Stimulated activated CD8-positive, alpha-beta memory T cell treated with anti-CD3 and anti-CD28 coated beads, Interleukin-12 subunit alpha, Interleukin-12 subunit beta, amount 100 ng/mL, for 24 hours (primary cell): ENCODE results near the gene TBX15.
"Not testable (repeated sequence)": the region's sequence is repeated elsewhere in the genome, so short reads cannot be mapped to it uniquely, and the experiment has no call there.

Experiments used
- DNase-seq: peaks from one replicate; pipeline ENCODE4 v3.0.0-alpha.2; 2020; ENCODE audit errors: extremely low read depth

Gene TBX15

DNA sequence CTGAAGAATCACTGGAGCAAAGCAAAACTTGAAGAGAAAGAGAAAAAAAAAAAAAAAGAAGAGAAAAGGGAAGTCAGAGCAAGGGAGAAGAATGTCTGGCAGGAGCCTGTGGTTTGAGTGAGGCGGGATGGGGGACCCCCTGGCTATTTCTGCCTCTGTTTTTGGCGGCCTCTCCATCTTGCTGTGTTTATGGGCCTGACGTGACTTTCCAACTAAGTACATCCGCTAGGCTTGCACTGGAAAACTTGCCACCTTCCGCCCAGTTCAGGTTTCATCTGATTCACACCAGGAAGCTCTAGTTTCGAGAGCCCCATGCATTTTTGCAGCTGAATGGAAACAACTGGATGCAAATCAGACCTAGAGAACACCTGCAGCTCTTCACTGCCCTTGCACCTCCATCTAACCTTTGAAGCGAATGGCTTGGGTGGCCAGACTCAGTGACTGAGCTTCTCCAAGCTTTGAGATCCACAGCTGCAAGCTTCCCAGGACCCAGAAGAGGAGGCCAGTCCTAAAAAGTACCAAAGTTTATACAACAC is 28.0 kb downstream of the TBX15 start:
- DNase-seq, result no peak

DNA sequence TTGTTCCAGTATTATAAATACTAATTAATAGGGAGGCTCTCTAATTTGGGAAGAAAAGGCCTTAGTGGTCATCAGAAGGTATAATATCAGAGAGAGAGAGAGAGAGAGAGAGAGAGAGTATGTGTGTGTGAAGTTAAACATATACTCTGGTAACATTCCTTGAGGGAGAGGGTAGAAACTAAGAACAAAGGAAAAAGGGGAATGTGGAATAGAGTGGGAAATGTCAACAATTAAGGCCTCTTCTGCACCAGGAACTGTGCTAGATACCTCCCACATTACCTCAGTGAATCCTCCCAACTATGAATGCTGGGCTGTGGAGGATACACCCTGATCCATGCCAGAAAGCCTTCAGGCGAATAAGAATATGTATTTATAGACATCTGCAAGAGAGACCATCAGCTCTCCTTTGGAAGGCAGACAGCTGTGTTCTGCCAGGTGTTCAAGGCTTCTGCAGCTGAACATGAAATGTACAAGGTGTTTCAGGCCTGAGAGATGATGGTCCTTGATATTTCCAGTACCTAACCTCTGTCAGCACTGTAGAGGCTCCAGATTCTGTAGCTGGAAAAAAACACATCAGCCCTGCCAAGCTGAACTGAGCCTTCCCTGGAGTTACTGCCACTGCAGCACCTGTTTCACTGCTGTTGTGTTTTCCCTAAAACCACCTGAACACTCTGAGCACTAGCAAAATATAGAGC is 29.1 kb downstream of the TBX15 start:
- DNase-seq, result no peak

DNA sequence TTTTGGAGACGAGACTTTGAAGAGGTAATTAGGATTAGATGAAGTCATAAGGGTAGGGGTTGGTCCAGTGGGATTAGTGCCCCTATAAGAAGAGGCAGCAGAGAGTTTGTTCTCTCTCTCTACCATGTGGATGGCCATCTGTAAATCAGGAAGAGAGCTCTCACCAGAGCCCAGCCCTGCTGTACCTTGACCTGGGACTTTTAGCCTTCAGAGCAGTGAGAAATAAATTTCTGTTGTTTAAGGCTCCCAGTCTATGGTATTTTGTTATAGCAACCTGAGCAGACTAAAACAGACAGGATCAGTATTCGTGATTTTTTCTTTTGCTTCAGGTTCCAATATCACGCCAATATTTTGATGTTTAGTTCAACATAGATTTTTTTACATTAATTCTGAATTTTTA is 30.0 kb downstream of the TBX15 start:
- DNase-seq, result no peak

DNA sequence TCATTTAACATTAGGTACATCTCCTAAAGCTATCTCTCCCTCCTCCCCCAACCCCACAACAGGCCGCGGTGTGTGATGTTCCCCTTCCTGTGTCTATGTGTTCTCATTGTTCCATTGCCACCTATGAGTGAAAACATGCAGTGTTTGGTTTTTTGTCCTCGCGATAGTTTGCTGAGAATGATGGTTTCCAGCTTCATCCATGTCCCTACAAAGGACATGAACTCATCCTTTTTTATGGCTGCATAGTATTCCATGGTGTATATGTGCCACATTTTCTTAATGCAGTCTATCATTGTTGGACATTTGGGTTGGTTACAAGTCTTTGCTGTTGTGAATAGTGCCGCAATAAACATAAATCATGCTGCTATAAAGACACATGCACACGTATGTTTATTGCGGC is 30.6 kb downstream of the TBX15 start:
- not testable (repeated sequence) for DNase-seq

DNA sequence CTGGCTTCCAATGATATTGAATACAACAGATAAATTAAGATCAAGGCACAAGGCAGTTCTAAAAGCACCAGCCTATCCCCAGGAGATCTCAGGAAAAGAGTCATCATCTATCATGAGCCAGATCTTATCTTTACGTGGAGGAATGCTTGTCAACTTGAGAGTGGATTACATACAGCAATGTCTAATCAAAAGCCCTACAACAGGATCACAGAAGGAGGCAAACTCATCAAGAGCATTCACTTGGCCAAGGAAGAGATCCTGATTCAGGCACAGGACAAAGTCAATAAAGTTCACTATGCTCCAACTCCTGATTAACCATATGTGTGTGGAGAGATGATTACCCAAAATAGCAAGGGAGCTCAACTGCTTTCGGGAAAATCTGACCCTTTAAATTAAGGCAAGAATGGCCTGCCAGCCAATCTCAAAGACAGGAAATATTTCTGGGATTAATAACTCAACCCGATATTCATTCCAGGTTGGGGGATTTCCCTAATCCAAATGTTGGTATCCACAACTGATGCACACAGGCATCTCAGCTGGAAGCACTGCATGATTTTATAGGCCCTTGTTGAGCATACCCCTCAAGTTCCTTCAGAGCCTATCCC is 33.7 kb downstream of the TBX15 start:
- DNase-seq, result no peak

DNA sequence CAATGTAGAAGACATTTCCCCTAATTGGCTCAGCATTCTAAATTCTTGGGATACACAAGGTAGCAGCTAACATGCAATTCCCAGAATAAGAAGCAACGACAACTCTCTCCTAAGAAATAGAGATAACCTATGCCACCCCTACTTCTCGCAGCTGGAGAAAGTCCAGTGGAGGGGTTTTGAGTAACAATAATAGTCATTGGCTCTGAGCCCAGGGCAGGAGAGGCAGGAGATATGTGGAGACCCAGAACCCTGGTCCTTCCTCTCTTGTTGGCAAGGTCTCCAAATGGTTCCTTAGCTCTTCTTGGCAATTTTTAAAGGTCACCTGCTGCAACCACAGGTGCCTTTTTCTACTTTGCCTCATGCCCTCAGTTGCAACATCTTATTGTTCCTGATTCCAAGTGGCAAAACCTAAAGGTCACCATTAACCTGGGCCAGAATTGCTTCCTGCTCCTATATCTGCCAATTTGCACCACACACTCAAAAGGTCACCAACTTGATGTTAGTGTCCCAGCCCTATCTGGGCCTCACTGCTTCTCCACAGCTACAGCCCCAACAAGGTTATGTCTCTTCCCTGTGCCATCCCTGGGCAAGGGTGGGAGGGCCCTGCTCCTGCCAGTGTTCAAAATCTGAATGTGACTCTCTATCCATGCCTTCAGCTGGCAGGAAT is 36.7 kb downstream of the TBX15 start:
- no peak for DNase-seq

DNA sequence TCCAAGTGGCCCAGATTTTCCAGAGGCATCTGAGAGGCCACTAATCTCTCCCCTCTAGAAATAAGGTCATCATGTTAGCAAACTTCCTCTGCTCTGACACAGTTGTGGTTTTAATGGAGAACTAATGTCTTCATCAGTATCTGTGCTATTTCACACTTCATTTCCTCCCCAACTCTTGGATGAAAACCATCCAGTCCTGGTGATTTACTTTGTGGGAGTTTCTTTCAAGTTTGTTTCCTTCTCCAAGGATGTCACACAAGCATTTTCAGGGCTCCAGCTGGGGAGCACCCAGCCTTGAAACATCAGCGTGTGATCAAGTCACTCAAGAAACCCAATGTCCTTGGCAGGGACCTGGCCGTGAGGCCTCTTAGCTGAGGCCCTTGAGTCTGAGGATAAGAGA is 38.8 kb downstream of the TBX15 start:
- no peak for DNase-seq

DNA sequence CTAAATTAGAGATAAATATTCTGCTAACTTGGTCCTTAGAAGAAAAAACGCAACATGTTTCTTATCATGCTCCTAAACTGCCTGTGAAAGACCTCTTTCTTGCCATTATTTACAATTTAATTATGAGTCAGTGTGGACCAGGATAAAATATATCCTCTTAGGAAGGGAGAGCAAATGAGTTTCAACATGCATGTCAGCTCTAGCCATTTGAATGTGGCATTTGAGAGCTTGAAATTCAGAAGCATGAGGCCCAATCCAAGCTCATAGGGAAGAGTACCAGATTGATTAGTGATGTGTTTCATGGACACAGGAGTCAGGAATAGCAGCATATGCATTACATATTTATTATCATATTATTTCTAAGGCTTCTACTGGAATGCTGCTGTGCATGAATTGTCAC is 39.3 kb downstream of the TBX15 start:
- no peak for DNase-seq

DNA sequence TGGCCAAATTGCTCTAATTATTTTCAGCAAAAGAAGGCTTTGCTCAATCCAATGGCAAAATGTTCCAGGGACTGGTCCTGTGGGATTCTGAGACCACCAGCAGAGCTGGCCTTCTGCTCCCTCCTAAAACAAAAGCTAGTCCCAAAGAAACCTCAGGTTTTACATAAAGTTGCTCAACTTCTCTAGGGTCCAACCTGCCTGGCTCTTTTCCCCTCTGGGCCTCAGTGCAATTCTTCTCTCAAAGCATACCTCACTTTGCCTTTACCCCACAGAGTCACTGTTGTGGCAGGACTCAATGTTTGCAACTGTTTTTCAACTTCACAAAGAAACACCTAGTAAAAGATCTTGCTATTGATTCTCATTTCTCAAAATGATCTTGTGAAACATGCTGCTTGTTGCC is 39.8 kb downstream of the TBX15 start:
- no peak for DNase-seq

DNA sequence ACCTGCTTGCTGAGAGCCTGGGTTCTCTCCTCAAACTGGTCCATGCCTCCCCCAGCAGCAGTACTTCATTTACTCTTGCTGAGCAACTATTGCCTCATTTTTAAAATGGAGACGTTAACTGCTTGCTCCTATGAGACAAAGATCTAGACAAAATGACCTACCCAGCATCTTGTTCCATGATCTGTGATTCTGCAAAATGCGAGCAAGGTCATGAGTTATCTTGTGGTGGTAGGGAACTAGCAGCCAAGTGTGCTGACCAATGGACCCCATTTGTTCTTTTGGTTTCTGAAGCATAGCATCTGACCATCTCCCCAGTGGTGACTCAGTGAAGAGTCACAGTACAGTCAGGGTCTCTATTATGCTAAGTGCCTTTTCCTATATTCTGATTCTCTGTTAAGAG is 40.4 kb downstream of the TBX15 start:
- DNase-seq, result no peak

DNA sequence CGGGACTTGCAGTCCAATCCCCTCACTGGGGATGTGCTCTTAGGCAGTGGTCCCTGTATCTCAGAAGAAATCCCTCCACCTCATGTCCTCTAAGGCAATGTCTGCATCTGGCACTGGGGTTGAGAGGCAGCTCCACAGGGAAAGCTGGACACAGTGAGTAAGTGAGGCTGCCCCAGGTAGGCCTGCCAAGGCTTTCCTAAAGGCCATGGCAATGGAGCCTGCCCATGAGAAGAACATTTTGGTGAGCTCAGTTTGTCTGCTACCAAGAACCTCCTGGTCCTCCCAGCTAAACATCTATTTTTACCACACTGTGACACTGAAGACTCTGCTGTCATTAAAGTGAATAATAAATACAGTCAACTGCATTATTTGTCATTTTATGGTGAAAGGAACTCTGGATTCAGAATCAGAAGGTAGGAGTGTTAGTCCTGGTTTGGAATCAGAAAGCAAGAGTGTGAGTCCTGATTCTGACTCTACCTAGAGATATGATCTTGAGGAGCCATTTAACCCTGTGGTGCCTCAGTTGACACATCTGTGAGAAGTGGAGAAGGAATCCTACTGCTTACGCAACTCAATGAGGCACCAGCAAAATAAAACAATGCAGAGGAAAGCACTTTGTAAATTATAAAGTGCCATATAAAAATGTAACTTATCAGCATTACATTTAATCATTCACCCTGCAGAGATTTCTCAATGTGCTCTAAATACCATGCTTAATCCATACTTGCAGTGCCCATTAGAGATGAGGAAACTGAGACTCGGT is 41.0 kb downstream of the TBX15 start:
- no peak for DNase-seq

DNA sequence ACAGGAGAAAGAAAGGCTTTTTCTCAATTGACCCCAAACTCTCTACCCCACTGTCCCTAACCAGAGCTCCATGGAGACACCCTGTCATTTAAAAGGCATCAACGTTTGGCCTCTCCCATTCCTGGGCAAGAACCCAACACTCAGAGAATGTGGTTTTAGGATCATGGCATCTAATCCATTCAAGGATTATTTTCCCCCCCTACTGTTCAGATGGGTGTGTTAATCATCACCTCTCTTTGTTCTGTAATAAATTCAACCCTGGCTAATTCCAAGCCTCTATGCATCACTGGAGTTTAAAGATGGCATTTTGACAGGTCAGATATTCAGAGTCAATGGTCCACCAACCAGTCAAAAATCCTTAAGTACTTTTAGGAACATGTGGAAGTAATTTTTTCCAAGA is 42.7 kb downstream of the TBX15 start:
- no peak for DNase-seq

DNA sequence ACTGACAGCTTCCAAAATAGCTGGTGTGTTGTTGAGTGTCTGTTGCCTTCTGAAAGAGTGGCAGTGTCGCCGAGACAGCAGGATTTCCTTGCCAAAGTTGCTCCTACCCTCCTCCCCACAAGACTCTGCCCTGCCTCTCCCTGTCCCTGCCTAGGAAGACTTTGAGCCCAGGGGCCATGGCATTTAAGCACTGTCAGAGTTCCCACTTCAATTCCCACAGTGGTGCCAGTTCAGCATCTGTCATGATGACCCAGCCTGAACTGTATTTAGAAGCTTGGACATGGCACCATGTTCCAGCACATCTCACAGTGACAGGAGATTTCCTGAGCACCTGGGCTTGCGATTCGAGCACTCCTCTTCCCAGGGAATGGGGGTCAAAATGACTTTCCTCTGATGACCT is 43.6 kb downstream of the TBX15 start:
- no peak for DNase-seq

DNA sequence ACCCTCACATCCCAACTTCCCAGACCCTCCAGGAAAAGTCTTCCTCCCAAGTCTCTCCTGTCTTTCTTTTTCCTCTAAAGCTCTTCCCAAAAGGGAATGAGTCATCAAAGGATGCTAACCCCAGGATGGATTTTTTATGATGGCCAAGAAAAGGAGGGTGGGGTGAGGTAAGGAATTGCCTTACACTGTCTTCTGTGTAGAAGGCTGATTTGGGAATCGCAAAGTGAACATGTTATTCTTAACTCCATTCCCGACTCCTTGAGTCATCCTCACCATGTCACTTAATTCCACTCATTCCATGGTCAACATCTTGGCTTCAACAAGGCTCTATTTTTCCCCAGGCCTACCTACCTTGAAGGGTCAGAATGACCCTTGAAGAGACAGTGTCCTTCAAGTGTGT is 44.0 kb downstream of the TBX15 start:
- DNase-seq, result no peak

DNA sequence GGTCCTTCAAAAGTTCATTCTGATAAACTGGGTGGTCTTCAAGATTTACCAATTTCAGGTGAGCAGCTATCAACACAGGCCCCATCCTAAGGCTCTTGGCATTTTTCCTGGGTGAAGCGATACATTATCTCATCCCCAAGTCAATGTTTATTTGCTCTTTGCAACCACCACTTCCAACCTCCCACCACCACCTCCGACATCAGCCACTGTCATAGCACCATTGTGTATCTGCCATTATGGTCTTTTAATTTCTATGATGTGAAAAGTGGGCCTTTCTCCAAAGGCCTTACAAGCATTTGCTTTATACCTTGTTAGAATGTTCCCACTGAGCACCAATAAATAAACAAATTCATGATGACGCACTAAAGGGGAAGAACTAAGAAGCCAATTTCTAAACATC is 47.2 kb downstream of the TBX15 start:
- no peak for DNase-seq

DNA sequence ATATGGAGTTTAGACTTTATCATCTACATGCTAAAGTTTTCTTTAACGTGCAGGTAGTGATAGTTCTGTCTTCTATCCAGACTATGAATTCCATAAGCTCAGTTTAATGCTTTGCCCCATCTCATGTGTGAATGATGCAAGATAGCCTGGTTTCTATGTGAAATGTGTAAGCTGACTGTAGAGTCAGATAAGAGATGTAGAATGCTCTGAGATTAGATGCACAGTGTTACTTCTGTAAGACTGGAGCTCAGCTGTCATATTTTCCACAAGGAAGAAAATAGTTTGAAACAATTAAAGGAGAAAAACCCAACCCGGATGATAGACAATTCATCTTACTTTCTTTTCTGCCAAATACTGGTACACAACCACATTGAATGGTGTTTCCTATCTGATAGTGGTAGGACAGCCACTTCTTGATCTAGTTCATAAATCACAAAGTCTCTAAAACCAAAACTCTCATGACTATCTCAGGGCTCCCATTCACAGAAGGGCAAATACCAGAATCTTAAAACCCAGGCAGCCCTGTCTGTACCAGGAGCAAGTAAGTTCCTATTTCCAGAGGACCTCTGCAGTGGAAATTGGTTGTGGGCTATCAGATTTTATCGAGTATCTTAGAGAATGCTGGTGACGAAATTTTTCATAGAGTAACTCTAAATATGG is 50.6 kb downstream of the TBX15 start:
- no peak for DNase-seq

DNA sequence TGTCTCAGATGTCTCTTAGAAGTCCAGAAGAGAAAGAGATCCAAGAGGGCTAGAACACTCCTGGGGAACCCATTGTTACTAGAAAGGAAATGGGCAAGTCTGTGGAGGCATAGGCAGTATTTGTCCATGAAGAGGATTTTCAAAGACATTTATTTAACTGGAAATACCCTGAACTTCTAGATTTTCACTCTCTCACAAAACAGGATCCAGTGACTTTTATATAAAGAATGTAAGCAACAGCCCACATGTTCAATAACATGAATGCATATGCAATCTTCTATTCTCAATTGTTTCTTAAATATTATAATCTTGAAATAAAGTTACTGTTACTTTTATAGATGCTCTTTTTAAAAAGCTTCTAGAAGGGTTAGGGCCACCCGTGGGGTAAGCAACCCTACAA is 53.4 kb downstream of the TBX15 start:
- DNase-seq, result no peak

DNA sequence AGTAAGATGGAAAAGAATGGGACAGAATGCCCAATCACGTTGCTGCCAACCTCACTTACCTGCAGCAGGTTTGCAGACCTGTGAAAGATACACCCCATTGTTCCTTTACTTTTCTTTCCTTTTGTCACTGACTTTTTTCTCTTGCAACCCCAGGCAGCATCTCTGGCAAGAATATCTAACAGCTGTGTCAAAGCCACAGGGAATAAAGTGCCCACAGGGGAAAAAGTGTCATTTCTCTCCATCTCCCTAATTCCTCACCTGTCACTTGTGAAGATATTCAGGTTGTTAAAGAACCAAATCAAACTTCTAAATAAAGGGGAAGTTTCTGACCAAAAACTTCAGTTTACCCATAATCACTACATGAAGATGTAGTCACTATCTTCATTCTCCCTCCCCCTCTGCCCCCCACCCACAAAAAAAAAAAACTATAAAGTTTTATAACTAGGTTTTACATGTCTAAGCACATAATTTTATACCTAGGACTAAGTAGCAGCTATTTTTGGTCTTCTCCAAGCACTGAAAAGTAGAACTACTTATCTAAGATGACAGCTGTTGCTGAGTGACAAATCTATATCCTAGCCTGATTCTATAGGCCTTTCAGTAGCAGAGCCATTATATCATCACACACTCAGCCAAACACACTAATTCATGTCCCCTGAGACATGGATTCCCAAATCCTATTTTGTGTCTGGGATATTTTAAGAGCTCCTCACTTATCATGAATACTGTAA is 54.9 kb downstream of the TBX15 start:
- no peak for DNase-seq

DNA sequence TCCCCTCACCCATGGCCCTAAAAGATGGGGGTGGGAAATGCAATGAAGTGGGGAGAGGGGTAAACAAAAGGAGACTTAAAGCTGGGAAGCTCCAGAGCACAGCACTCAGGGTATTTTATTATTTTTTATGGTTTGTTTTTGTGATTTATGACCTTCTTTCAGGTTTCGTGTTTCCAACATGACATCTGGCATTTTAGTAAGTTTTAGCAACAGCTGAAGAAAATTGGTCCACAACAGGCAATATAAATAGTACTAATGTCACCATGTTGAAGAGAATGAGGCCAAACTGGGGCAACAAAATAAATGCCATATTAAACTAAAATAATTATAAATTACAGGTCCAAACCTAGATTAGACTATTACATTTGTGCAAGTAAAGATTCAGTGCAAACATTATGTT is 56.3 kb downstream of the TBX15 start:
- no peak for DNase-seq

DNA sequence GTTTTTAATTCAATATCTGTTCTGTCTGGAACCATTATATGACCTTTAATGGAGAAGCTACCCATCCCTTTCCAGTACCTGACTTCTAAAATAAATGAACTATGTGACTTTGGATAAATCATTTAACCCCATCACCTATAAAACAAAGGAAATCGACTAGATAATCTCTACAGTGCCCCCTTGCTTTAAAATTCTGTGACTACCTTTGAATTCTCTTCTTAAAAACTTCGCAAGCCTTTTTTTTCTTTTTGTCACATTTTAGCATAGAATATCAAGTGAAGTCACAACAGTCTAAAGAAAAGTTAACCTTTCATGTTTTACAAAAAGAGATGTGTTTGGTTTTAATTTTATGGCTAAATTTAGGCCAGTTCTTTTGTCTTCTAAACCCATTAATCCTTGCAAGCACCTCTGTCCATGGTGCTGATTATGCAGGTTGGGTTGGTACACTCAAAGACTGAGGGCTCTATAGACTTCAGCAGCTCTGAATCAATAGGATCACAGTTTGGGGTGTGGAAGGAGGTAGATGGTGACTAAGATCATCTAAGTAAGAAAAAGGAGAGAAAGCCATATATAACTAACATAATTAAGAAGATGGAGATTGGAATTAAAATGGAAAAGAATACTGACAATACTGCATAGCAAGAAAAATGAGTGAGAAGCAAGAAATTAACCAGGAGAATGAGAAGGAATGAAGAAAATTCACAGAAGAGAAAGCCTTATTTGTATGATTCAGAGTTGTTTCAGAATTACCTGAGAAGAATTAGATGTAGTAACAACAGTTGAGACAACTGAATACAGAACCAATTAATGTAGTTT is 59.2 kb downstream of the TBX15 start:
- DNase-seq, result no peak
